Measurements from ENCODE around the gene RAD51B. TPM values are rescaled to one million over a fixed set of nuclear protein-coding genes. Genes with fewer than 3 reads are reported as not detected.

Gene RAD51B
- polyA plus RNA-seq, 1 donor (not counting 4 experiments of a cell fraction or from before 2014, with no cell fraction given) = 13.3 TPM

DNA sequence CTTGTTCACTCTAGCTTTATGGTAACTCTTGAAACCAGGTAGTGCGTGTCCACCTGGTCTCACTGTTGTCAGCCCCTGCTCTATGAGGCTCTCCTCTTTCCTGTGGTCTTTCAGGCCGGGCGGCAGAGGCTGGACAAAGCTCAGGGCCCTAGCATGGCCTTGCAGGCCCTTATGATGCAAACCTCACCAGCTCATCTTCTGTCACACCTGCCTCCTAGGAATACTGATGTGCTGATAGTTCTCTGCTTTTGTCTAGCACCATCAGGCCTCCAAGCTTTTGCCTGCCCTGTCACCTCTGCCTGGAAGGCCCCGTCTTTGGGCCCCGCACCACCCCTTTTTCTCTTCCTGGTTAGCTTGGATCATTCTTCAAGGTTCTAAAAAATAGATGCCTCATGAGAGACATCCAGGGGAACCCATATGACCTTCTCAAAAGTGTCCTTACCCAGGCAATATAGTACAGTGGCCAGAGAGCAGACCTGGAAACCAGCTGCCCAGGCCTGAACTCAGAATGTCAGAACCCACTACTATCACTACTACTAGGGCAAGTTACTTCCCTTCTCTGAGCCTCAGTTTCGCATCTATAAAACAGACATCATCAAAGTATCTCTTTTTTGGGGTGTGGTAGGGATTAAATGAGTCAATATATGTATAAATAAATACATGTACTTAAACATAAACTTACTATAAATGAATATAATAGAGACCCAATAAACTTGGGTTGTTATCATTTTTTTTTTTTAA is 881.6 kb downstream of the RAD51B start:
- DNase-seq (ENCODE audit: low read depth, low spot score) (no peak), FAIRE-seq (no peak)
- no peak overlapping the region for H3K27ac ChIP-seq (ENCODE audit: control insufficient read depth, insufficient read depth, low read length)

DNA sequence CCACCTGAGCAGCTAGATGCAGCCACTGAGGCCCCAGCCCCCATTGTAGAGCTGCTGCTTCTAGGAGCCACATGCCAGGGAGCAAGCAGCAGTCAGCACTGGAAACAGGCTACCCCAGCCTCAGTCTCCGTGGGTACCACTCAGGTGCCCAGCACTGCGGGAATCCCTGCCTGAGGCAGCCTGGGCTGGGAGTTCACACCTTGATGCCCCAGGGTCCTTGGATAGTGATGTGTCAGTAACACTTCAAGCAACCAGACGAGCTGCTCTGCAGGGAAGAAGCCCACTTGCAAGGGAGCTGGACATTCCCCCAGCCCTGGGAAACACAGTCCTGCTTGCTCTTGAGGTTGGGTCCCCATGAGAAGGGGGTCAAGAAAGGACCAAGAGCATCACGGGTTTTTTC is 882.6 kb downstream of the RAD51B start:
- H2AFZ ChIP-seq (ENCODE audit: control insufficient read depth, low read length) = no peak overlapping the region
- H3K79me2 ChIP-seq (ENCODE audit: control insufficient read depth, insufficient read depth, low read length) = no peaks in the 10 kb centered on the region
- H4K20me1 ChIP-seq (ENCODE audit: control insufficient read depth, extremely low read depth, insufficient read depth, low read length) = no peaks in the 10 kb centered on the region
- no peaks in the 10 kb centered on the region for H3K9me1 ChIP-seq (ENCODE audit: control insufficient read depth, extremely low read depth, insufficient read depth, low read length)
- dilution Hi-C loops (cut with MboI; ENCODE audit: extremely low pct_ligation_motif_present, low sequenced_read_pairs) = no loop called here
- H3K9ac ChIP-seq (ENCODE audit: control insufficient read depth, extremely low read depth, insufficient read depth, low read length) = no peak overlapping the region
- DNase-seq (ENCODE audit: low read depth, low spot score) = no peak
- H3K27me3 ChIP-seq (ENCODE audit: control insufficient read depth, extremely low read depth, insufficient read depth, low read length) = no peaks in the 10 kb centered on the region
- peaks cover 48% of the 10 kb centered on the region for H3K4me1 ChIP-seq (ENCODE audit: control insufficient read depth, extremely low read depth, insufficient read depth, low read length)
- H3K4me3 ChIP-seq (ENCODE audit: control insufficient read depth in 2 of 3, extremely low read depth in 1 of 3, insufficient read depth in 2 of 3, low read depth in 1 of 3, low read length in 3 of 3) = no peak overlapping the region
- FAIRE-seq = no peak
- no peaks in the 10 kb centered on the region for H3K36me3 ChIP-seq (ENCODE audit: control insufficient read depth in 2 of 2, extremely low read depth in 1 of 2, insufficient read depth in 2 of 2, low read length in 2 of 2)
- no peak overlapping the region for H3K27ac ChIP-seq (ENCODE audit: control insufficient read depth, insufficient read depth, low read length)
- H3K9me3 ChIP-seq (ENCODE audit: control insufficient read depth, low read depth, low read length) = peaks cover 4% of the 10 kb centered on the region
- no peak overlapping the region for H3K4me2 ChIP-seq (ENCODE audit: control insufficient read depth, extremely low read depth, insufficient read depth, low read depth, low read length)
- TF ChIP-seq, protein P1, sequence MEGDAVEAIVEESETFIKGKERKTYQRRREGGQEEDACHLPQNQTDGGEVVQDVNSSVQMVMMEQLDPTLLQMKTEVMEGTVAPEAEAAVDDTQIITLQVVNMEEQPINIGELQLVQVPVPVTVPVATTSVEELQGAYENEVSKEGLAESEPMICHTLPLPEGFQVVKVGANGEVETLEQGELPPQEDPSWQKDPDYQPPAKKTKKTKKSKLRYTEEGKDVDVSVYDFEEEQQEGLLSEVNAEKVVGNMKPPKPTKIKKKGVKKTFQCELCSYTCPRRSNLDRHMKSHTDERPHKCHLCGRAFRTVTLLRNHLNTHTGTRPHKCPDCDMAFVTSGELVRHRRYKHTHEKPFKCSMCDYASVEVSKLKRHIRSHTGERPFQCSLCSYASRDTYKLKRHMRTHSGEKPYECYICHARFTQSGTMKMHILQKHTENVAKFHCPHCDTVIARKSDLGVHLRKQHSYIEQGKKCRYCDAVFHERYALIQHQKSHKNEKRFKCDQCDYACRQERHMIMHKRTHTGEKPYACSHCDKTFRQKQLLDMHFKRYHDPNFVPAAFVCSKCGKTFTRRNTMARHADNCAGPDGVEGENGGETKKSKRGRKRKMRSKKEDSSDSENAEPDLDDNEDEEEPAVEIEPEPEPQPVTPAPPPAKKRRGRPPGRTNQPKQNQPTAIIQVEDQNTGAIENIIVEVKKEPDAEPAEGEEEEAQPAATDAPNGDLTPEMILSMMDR (optimal IDR thresholded peaks at IDR 0.05 in 1 of 3, IDR thresholded peaks at IDR 0.05 in 1 of 3, conservative IDR thresholded peaks at IDR 0.05 in 1 of 3; ENCODE audit: extremely low read depth in 1 of 3, insufficient read depth in 2 of 3, low read length in 3 of 3) = no peak
- TF ChIP-seq EZH2 (IDR thresholded peaks at IDR 0.05; ENCODE audit: low read length) = no peak

More for the DNA sequence above, 881.6 kb downstream of the RAD51B start:
- H3K4me2 ChIP-seq (ENCODE audit: control insufficient read depth, extremely low read depth, insufficient read depth, low read depth, low read length) = no peak overlapping the region
- TF ChIP-seq, protein P1 (optimal IDR thresholded peaks at IDR 0.05 in 1 of 3, IDR thresholded peaks at IDR 0.05 in 1 of 3, conservative IDR thresholded peaks at IDR 0.05 in 1 of 3; ENCODE audit: extremely low read depth in 1 of 3, insufficient read depth in 2 of 3, low read length in 3 of 3) = no peak
- TF ChIP-seq EZH2 (IDR thresholded peaks at IDR 0.05; ENCODE audit: low read length) = no peak
- H3K36me3 ChIP-seq (ENCODE audit: control insufficient read depth in 2 of 2, extremely low read depth in 1 of 2, insufficient read depth in 2 of 2, low read length in 2 of 2) = no peaks in the 10 kb centered on the region
- H4K20me1 ChIP-seq (ENCODE audit: control insufficient read depth, extremely low read depth, insufficient read depth, low read length) = no peaks in the 10 kb centered on the region
- no peak overlapping the region for H2AFZ ChIP-seq (ENCODE audit: control insufficient read depth, low read length)
- no peaks in the 10 kb centered on the region for H3K9me1 ChIP-seq (ENCODE audit: control insufficient read depth, extremely low read depth, insufficient read depth, low read length)
- H3K9me3 ChIP-seq (ENCODE audit: control insufficient read depth, low read depth, low read length) = peaks cover 4% of the 10 kb centered on the region
- H3K4me1 ChIP-seq (ENCODE audit: control insufficient read depth, extremely low read depth, insufficient read depth, low read length) = peaks cover 47% of the 10 kb centered on the region
- H3K27me3 ChIP-seq (ENCODE audit: control insufficient read depth, extremely low read depth, insufficient read depth, low read length) = no peaks in the 10 kb centered on the region
- H3K9ac ChIP-seq (ENCODE audit: control insufficient read depth, extremely low read depth, insufficient read depth, low read length) = no peak overlapping the region
- H3K79me2 ChIP-seq (ENCODE audit: control insufficient read depth, insufficient read depth, low read length) = no peaks in the 10 kb centered on the region
- no peak overlapping the region for H3K4me3 ChIP-seq (ENCODE audit: control insufficient read depth in 2 of 3, extremely low read depth in 1 of 3, insufficient read depth in 2 of 3, low read depth in 1 of 3, low read length in 3 of 3)
- dilution Hi-C loops (cut with MboI; ENCODE audit: extremely low pct_ligation_motif_present, low sequenced_read_pairs) = no loop called here

Measured in keratinocyte (primary cell).